Ovary (tissue), 9 donors: ENCODE results near the gene TMEM186. TPM values are rescaled to one million over a fixed set of nuclear protein-coding genes. Genes with fewer than 3 reads are reported as not detected.

ENCODE experiments used
- DNase-seq, 5 donors: peaks; one replicate each; pipeline ENCODE4 v3.0.0-alpha.2; 2019 to 2020
- H3K27ac ChIP-seq, 2 donors: fragments of 200-600 bp; one replicate each; pipeline versions ENCODE4 v1.5.1 to v1.8.0; 2019 to 2022
- H3K27me3 ChIP-seq: fragments of 200-600 bp; one replicate; pipeline ENCODE4 v1.8.0; 2022
- H3K36me3 ChIP-seq: fragments of 200-600 bp; sonication (generic); one replicate; pipeline ENCODE4 v1.5.1; 2019
- H3K4me1 ChIP-seq: one replicate; pipeline ENCODE4 v1.8.1; 2013; ENCODE audit warnings: mild to moderate bottlenecking, moderate library complexity; ENCODE audit not compliant: insufficient read depth
- H3K4me3 ChIP-seq: fragments of 200-600 bp; sonication (generic); one replicate; pipeline ENCODE4 v1.5.1; 2017
- H3K9me3 ChIP-seq, 2 donors: fragments of 200-600 bp in 1 of 2; sonication (generic) in 1 of 2; one replicate each; pipeline versions ENCODE4 v1.5.1 to v1.8.1; 2013 to 2019; ENCODE audit warnings: mild to moderate bottlenecking in 1 of 2, moderate library complexity in 1 of 2
- EP300 ChIP-seq: sonication (generic); formaldehyde crosslinking; IDR thresholded peaks from one replicate; pipeline ENCODE4 v1.6.1; 2017; ENCODE audit warnings: antibody characterized with exemption
- POLR2A ChIP-seq: fragments of 450-650 bp; IDR thresholded peaks from one replicate; pipeline ENCODE4 v1.6.1; 2017; ENCODE audit warnings: antibody characterized with exemption, mild to moderate bottlenecking, moderate library complexity
- WGBS, 3 donors: extraction: QIAGEN DNeasy Blood & Tissue Kit in 1 of 3; methylation state at CpG; one replicate each; pipeline versions ENCODE4 v1.1.5 to v1.1.7; 2013 to 2017; 5-methylcytosine and 5-hydroxymethylcytosine counted together
- intact Hi-C, 4 donors: fragments of 100-400 bp; cut with DNase I; formaldehyde crosslinking; loops; one replicate each; pipeline versions ENCODE4 v1.11.0 to v1.15.1; 2022 to 2023
- polyA plus RNA-seq, 2 donors: library from polyadenylated mRNA; stranded (reverse); fragments of 200-250 nt in 1 of 2; fragments of 350-450 nt in 1 of 2; fragmentation: Illumina TruSeq in 1 of 2; extraction: RNeasy Lipid Tissue Mini Kit (QIAGEN cat#74804) in 1 of 2; gene quantifications; one replicate each; pipeline ENCODE4 v1.2.3, GENCODE V29; 2013 to 2014
- total RNA-seq, 7 donors: library from RNA; depleted of rRNA in 2 of 7; stranded (reverse); fragments of >200 nt in 2 of 7; fragmentation: NEBNext Ultra II Directional in 3 of 7; extraction: Animal tissue kit (Norgen Biotek cat#: 25700) in 3 of 7; gene quantifications; one replicate each; pipeline versions ENCODE4 v1.1.0 to v1.2.4, GENCODE V29; 2016 to 2023
- TF ChIP-seq, protein P1 (sequence below), 3 donors: fragments of 450-650 bp in 2 of 3; fragments of 200-600 bp in 1 of 3; IDR thresholded peaks; one replicate each; pipeline versions ENCODE4 v1.5.1 to v1.8.0; 2016 to 2022; ENCODE audit warnings: antibody characterized with exemption in 3 of 3, mild to moderate bottlenecking in 1 of 3
- donor health status: DM: no; HTN: no; CAD: no; lungs with moderate emphysema.
- donor health status: DM: no; HTN: no; CAD: no.
- donor health status: Bipolar disorder and iron deficiency.
- donor health status: DM: yes; HTN: yes; CAD: no.
- donor health status: DM: no; HTN: no; CAD: no.
- donor health status: DM: yes; HTN: yes; CAD: no.

The TMEM186 gene
- total and polyA plus RNA-seq, 9 donors = 4.9 to 11.3 (median 9.6) TPM

DNA sequence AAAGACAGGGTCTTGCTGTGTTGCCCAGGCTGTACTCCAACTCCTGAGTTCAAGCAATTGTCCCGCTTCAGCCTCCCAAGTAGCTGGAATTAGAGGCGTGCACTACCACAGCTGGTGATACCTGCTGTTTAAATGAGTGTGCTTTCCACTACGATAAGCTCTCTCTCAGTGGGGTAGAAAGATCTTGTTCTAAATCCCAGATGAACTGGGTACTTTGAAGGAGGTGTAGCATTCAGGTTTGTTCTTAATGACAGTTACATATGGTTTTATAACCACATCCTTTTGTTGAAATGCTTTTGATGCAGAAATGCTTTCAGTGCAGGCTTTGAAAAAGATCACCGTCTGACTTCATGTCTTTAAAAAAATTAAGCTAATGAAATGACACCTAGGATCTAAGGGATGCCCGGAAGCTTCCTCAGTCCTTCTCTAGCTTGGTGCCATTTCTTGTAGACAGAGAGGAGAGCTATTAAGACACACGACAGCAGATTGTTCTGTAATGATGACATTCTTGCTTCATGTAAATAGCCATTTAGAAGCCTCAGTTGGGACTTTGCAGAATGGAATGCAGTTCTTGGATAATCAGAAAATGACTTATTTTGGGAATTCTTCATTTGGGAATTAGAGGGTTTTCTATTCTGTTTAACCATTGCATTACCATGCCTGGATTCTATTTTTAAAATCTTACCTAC lies 19.7 kb upstream of the TMEM186 start:
- no peaks in the 10 kb centered on the region for H3K36me3 ChIP-seq
- H3K27me3 ChIP-seq = no peaks in the 10 kb centered on the region
- no peak for TF ChIP-seq EP300
- no peak for TF ChIP-seq POLR2A
- TF ChIP-seq, protein P1, sequence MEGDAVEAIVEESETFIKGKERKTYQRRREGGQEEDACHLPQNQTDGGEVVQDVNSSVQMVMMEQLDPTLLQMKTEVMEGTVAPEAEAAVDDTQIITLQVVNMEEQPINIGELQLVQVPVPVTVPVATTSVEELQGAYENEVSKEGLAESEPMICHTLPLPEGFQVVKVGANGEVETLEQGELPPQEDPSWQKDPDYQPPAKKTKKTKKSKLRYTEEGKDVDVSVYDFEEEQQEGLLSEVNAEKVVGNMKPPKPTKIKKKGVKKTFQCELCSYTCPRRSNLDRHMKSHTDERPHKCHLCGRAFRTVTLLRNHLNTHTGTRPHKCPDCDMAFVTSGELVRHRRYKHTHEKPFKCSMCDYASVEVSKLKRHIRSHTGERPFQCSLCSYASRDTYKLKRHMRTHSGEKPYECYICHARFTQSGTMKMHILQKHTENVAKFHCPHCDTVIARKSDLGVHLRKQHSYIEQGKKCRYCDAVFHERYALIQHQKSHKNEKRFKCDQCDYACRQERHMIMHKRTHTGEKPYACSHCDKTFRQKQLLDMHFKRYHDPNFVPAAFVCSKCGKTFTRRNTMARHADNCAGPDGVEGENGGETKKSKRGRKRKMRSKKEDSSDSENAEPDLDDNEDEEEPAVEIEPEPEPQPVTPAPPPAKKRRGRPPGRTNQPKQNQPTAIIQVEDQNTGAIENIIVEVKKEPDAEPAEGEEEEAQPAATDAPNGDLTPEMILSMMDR (IDR thresholded peaks at IDR 0.05) = no peak
- H3K27ac ChIP-seq = no peak overlapping the region
- no peak for DNase-seq
- H3K4me1 ChIP-seq = no peaks in the 10 kb centered on the region
- intact Hi-C loops = no loop called here
- no peak overlapping the region for H3K4me3 ChIP-seq
- no peaks in the 10 kb centered on the region for H3K9me3 ChIP-seq
- 73 to 83% (median 75%) methylated on average over 6 of the region's 6 CpGs for WGBS, 3 donors

DNA sequence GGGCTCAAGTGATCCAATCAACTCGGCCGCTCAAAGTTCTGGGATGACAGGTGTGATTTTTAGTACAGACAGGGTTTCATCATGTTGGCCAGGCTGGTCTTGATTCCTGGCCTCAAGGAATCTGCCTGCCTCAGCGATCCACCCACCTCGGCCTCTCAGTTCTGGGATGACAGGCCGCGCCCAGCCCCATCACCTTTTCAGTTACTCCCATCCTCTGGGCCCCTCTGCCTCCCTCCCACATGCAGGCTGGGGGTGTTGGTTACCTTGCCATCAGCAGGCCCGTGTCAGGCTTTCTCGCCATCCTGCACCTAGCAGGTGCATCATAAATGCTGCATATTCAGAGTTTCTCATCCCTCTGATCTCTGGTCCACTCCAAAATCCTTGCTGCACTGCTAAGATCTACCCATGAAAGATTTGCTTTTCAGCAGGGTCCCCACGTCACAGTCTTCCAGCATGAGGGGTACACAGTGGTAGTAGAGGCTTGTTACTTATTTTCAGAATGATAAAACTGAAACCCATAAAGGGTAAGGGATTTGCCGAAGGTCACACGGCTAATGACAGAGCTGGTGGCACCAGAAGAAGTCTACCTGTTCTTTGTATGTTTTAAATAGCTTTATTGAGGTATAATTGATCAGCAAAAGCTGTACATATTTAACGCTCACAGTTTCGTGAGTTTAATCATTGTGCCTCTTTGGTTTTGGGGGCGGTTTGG lies 16.8 kb upstream of the TMEM186 start:
- Histone ChIP-seq H3K27me3 (no peaks in the 10 kb centered on the region), H3K27ac (no peak overlapping the region), H3K36me3 (no peaks in the 10 kb centered on the region), H3K4me3 (no peak overlapping the region), H3K4me1 (no peaks in the 10 kb centered on the region), H3K9me3 (no peaks in the 10 kb centered on the region)
- intact Hi-C loops = no loop called here
- no peak for DNase-seq
- TF ChIP-seq EP300 (no peak), POLR2A (no peak)
- TF ChIP-seq, protein P1 (IDR thresholded peaks at IDR 0.05) = no peak
- WGBS, 3 donors = 92 to 95% (median 92%) methylated on average over 14 of the region's 14 CpGs

DNA sequence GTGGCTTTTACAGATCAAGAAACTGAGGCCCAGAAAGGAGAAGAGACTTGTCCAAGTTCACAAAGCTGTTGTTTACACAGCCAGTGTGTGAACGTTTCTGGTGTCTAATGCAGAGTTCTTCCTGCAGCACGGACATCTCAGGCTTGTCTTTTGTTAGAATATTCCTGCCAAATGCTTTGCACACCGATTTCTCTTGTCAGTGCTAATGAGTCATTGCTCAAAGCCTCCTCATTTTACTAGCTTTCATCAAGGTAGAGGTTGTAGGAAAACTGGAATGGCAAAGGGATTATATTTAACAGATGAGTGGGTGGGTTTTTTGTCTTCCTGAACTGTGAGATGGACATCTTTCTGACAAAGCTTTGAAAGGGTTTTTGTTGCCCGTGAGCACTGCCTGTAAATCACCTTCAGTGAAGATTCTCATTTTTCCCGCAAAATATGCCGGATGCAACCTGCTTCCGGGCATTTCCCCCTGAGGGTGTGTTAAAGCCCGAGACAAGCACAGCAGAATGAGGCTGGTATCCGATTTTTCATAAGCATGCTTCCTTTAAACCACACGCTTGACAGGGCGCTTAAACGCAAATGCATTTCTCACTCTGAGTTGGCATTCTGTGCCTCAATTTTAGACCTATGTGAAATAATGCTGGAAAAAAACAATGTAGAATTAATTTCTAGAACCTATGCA lies 14.9 kb upstream of the TMEM186 start:
- WGBS, 3 donors = 71 to 80% (median 71%) methylated on average over 12 of the region's 12 CpGs
- no peaks in the 10 kb centered on the region for H3K27me3 ChIP-seq
- no peak overlapping the region for H3K27ac ChIP-seq
- DNase-seq = no peak
- TF ChIP-seq, protein P1 (IDR thresholded peaks at IDR 0.05) = no peak
- no peak for TF ChIP-seq POLR2A
- TF ChIP-seq EP300 = no peak
- intact Hi-C loops = no loop called here
- no peaks in the 10 kb centered on the region for H3K4me1 ChIP-seq
- H3K4me3 ChIP-seq = no peak overlapping the region
- H3K36me3 ChIP-seq = no peaks in the 10 kb centered on the region
- H3K9me3 ChIP-seq = no peaks in the 10 kb centered on the region

DNA sequence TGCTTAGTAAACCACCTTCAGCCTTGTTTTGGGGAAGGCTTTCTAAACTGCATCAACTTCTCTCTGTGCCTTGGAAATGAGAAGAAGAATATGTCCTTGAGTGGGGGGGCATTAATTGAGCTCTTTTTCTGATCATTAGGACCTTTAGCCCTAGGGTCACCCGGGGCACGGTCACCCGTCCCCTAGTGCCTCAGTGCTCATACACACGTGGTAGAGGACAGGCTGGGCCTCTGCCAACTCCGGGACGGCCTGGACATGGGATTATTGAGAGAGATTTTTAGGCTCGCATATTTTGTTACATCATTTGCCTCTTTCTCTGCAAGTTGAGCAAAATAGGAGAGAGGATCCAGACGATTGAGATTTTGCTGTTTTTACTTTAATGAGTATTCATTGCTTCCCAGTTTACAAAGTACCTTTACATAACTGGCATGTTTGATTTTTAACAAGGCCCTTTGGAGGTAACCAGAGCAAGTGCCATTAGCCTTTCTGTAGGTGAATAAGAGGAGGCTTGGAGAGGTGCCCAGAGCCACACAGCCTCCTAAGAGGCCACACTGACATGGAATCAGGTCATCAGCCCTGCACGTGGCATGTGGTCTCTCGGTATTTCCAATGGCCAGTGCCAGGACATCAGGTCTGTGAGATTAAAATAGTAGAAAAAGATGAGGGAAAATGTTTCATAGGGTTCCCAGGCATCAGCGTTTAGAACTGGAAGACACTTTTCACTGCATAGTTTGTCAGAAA lies 11.3 kb upstream of the TMEM186 start:
- intact Hi-C loops = no loop called here
- H3K36me3 ChIP-seq = no peaks in the 10 kb centered on the region
- TF ChIP-seq, protein P1 (IDR thresholded peaks at IDR 0.05) = no peak
- TF ChIP-seq EP300 (no peak), POLR2A (no peak)
- WGBS, 3 donors = 79 to 81% (median 80%) methylated on average over 11 of the region's 11 CpGs
- DNase-seq = no peak
- no peaks in the 10 kb centered on the region for H3K27me3 ChIP-seq
- H3K4me1 ChIP-seq = no peaks in the 10 kb centered on the region
- H3K4me3 ChIP-seq = no peak overlapping the region
- H3K27ac ChIP-seq = no peak overlapping the region
- no peaks in the 10 kb centered on the region for H3K9me3 ChIP-seq
